HG02610 (cell line): ENCODE data around the gene LRRC14B.
A peak's percentile ranks its signal among the peaks of the same experiment; 100 is the strongest.

Source experiments
- ATAC-seq: cut with Tn5 transposase; IDR thresholded peaks from one replicate; pipeline ENCODE4 v1.9.1; 2021; ENCODE audit warnings: mild to moderate bottlenecking, moderate library complexity; ENCODE audit not compliant: unreplicated experiment

LRRC14B gene

DNA sequence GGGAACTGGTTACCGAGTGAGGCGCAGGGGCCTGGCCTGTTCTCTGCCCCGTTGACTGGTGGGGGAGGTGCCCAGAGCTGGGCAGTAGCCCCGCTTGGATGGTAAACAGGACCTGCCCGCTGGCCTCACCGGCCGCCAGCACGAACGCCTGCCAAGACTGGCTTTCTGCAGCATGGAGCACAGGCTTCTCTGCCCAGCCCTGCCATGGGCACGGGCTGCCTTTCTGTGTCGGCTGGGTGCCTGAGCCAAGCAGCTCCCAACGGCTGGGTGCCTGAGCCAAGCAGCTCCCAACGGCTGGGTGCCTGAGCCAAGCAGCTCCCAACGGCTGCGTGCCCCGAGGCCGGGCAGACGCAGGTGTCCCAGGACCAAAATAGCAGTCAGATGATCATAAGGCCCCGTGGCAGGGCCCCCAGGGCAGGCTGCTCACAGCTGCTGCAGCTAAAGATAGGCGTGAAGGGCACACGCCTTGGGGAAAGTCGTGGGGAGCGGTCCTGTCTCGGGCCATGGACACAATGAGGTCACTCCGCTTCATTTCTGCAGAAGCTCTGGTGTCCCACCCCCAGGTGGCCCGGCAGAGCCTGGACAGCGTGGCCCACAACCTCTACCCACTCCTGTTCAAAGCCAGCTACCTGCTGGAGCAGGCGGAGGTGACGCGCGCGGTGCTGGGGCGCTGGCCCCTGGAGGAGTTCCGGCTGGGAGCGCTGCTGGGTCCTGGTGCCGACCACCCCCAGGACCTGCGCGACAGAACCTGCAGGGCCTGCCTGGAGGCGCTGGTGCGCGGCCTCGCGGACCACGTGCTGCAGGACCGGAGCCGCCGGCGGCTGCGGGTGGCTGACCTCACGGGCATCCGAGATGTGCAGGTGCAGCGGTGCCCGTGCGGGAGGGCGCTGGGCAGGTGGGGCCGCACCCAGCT, at the start of gene LRRC14B:
LRRC14B (plus strand) TSS at position 460 of the 913 bp plus-strand sequence; CDS start at position 504, 44 bp downstream.
- peak; percentile 34 for ATAC-seq

DNA sequence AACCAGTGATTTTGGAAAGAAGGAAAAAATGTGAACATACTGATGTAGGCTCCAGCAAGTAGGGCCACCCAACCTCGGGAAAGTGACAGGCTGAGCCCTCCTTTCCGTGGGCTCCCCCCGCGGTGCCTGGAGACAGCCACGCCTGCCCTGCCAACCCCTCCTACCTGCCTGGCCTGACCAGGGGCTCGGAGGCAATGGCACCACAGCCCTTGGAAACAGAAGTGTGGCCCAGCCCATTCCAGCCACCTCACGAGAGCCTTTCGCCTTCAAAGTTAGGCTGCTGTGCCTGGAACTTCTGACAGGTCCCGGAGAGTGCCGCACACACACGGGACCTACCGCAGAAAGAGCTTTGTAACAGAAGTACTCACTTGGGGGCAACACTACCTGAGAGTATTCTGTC, 49.5 kb upstream of the LRRC14B start:
- ATAC-seq = no peak

DNA sequence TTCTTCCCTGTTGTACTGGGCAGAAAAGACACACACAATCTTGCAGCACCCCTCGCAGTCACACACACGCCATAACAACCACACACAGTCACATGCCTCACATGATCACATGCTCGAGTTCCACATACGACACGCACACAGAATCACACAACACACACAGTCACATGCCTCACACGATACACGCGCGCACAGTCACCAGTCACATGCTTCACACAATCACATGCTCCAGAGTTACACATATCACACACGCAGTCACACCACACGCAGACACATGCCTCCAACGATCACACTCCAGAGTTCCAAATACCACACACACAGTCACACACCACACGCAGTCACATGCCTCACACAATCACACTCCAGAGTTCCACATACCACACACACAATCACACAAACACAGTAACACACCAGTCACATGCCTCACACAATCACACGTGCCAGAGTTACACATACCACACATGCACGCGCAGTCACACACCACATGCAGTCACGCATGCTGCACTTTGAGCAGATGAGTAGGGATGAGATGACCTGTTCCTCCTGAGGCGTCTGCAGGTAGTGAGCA, 49.0 kb upstream of the LRRC14B start:
- ATAC-seq = no peak

DNA sequence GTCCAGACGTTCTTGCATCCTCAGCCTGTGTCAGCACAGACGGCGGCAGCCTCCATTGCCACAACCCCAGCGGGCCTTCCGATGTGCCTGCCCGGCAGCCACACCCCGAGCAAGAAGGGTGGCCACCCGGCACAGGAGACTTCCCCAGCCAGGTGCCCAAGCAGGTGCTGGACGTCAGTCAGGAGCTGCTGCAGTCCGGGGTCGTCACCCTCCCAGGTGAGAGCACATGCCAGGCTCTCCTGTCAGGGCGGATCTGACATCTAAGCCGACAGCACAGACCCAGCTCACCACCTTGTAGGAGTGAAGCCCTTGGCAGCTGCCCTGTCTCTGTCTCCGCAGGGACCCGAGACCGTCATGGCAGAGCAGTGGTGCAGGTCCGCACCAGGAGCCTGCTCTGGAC, 48.3 kb upstream of the LRRC14B start:
- no peak for ATAC-seq

DNA sequence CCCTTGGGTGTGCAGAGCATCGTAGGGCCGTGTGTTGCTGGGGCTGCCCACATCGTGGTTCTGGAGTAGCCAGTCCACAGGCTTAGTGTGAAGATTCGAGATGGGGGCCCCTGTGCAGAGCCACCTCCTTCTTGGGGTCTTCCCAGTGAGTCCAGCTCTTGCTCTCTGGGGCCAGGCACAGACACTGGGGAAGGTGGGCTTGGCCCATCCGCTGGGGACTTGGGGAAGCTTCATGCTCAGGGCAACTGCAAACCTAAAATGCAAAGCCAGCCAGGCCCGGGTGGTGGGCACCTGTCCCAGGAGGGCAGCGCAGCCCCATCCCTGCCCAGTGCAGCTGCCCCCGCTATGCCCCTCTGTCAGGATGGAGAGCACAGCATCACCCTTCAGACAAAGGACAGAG, 46.4 kb upstream of the LRRC14B start:
- ATAC-seq = no peak

DNA sequence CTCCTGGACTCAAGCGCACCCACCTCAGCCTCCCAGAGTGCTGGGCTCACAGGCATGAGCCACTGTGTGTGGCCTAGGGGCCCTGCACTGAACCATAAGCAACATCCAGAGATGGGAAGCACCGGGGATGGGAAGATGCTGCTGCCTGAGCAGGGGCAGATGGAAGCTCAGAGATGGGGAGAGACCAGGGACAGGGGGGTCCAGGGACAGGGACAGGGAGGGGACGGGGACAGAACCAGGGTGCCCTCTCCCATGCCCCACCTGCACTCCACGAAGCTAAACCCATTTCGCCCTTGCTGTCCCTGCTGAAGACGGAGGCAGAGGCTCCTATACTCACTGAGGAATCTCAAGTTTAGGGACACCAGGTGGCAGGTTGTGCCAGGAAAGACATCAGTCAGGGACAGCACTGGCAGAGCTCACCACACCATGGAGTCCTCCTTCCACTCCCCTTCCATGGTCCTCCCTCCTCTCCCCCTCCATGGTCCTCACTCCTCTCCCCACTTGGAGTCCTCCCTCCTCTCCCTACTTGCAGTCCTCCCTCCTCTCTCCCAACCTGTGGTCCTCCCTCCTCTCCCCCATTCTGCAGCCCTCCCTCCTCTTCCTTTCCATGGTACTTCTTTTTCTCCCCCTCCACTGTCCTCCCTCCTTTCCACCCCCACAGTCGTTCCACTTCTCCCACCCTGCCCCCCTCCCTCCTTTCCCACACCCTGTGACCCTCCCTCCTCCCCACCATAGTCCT, 45.5 kb upstream of the LRRC14B start:
- ATAC-seq = no peak

DNA sequence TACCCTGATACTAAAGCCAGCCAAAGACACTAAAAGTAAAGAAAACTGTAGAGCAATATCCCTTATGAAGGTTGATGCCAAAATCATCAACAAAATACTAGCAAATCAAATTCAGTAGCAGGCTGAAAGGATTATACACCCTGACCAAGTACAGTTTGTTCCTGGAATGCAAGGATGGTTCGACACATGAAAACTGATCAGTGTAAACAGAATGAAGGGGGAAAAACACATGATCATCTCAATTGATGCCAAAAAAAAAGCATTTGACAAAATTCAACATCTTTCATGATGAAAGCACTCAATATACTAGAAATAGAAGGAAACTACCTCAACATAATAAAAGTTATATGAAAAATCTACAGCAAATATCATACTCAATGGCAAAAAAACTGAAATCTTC, 43.5 kb upstream of the LRRC14B start:
- ATAC-seq = no peak

DNA sequence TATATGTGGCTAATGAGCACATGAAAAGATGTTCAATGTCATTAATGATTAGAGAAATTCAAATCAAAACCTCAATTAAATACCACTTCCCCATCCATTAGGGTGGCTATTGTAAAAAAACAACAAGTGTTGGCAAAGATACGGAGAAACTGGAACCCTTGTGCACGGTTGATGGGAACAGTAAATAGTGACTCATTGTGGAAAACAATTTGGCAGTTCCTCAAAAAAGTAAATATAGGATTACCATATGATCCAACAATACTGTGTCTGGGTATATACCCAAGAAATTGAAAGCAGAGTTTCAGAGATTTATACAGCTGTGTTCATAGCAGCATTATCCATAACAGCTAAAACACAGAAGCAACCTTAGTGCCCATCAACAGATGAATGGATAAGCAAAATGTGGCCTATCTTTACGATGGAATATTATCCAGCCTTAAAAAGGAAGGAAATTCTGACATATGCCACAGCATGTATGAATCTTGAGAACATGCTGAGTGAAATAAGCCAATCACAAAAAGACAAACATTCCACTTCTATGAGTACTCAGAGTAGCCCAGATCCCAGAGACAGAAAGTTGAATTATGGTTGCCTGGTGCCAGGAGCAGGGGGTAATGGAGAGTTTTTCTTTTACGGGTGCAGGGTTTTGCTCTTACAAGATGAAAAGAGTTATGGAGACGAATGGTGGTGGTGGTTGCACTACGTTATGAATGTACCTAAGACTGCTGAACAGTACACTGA, 41.4 kb upstream of the LRRC14B start:
- ATAC-seq = no peak

DNA sequence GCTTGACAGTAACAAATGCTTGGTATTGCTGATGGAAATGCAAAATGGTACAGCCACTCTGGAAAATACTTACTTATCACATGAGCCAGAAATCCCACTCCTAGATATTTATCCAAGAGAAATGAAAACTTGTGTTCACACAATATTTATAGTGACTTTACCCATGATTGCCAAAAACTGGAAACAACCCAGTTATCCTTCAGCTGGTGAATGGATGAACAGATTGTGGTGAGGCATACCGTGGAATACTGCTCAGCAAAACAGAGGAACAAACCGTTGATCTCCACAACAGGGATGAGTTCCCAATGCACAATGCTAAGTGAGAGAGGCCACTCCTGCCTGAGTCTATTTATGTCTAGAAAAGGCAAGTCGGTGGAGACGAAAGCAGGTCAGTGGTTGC, 40.5 kb upstream of the LRRC14B start:
- no peak for ATAC-seq

DNA sequence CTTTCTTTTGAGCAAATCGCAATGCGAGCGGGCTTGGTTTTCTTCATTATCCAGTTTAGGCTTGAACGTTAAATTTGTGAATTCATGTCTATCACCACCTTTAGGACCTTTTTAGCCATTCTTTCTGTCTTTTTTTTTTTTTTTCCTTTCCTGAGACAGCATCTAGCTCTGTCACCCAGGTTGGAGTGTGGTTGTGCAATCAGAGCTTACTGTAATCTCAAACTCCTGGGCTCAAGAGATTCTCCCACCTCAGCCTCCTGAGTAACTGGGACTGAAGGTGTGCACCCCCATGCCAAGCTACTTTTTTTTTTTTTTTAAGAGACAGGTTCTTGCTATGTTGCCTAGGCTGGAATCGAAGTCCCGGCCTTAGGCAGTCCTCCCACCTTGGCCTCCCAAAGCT, 39.2 kb upstream of the LRRC14B start:
- ATAC-seq = no peak

DNA sequence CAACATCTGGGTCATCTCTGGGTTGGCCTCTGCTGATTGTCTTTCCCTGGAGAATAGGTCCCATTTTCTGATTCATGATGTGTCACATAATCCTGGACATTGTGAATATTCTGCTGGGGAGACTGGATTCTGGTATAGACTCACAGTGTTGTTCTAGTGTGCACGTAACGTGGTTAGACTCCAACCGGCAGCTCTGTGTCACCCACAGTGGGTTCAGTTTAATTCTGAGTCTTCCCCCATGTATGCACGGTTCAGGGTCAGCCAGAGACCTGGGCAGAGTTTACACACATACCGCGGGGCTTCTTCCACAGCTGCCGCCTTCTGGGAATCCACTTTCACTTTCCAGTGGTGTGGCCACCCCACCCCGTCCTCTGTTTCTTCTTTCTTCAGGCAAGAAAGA, 38.0 kb upstream of the LRRC14B start:
- no peak for ATAC-seq

DNA sequence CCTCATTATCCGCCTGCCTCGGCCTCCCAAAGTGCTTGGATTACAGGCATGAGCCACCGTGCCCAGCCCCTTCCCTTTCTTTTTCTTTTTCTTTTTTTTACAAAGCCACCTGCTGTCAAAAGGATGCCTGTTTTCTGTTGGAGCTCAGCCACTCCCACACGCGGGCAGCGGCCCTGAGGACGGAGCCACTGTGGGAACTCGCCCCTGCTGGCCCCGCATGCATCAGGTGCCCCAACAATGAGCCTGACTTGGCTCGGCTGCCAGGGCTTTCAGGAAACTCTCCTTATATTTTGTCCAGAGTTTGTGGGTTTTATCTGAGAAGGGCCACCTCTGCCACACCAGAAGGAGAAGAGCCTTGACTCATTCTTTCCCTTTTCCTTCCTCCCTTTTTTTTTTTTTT, 37.1 kb upstream of the LRRC14B start:
- ATAC-seq = no peak

DNA sequence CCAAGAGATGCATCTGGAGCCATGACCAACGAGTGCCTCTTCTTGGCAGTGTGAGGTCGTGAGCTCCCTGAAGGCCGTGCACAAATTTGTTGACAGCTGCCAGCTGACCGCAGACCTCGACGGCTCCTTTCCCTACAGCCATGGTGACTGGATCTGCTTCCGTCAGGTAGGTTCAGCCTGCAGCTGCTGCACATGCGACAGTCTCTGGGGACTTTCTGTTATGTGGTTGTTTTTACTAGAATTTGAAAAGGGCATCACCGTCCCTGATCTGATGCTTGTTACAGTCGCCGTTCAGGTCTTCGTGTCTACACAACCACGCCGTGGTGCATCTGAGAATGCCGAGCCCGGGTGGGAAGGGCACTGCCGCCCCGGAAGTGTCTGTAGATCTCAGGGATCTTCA, 36.5 kb upstream of the LRRC14B start:
- ATAC-seq = no peak

DNA sequence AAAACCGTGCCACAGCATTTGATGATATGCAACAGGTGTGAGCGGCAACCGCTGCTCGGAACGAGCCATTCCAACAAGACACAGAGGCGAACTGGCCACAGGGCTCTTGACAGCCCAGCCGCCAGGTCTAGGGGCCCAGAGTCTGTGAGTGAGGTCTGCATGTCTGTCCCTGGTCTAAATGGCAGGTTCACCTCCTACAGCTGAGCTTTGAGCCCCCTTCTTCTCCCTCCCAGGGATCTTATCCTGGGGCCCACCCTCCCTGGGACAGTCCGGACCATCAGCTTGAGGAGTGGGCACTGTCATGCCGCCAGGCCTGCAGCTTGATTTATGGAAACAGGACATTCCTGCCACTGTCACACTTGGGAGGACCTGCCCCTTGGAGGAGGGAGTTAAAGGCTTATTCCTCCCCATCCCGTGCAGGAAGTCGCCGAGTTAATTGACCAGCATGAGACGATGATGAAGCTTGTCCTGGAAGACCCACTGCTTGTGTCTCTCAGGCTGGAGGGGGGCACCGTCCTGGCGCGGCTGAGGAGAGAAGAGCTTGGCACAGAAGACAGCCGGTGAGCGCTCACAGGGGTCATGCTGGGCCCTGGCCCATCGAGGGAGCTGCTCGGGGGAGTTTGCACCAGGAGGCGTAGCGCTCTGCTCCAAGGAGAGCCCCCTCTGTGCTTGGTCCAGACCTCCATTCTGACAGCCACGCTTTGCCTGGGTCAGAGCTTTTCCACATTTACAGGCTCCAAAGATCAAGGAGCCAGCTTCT, 35.5 kb upstream of the LRRC14B start:
- ATAC-seq = no peak

DNA sequence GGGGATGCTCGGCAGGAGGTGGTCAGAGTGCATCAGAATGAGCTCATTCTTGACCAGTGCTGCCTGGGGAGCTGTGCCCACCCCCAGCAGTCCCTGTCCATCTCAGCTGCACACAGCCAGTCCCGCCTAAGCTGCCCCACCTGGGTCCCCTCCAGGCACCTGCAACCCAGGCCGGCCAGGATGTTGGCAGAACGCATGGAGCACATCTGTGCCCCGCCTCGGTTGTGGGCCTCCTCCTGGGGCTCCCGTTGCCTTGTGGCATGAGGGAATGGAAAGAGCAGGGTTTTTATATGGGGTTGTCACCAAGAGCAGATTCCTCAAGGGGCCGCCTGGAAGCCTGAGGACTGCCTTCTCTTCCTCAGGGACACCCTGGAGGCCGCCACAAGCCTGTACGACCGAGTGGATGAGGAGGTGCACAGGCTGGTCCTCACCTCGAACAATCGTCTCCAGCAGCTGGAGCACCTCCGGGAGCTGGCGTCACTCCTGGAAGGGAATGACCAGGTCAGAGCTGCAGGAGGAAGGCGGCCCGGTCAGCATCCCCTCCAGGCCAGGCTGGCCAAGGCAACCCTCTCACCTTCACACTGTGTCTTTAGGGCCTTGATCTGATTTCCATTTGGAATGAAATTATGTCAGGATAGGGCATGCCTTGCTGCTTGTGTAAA, 34.8 kb upstream of the LRRC14B start:
- no peak for ATAC-seq

DNA sequence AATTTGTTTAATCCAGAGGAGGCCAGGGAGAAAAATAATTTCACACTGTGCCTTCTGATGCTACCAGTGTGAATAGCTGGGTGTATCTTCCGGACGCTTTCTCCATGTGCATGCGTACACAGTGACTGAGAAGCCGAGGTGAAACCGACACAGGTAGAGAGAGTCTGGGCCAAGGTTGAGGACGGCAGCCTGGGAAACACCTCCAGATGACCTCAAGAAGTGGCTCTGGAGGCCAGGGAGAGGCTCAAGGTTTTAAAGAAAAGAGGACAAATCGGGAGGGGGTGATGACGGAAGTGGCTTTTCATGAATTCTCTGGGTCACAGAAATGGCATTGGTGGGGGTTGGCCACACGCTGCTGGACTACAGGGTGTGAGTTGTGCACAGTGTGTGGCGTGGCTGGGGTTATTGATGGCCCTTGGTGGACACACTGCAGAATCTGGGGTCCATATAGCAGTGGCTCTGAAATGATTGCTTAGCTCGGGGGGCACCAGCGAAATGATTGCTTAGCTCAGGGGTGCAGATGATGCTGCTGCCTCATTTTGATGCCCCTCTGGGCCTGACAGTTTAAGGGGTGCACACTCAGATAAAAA, 34.1 kb upstream of the LRRC14B start:
- ATAC-seq = no peak

DNA sequence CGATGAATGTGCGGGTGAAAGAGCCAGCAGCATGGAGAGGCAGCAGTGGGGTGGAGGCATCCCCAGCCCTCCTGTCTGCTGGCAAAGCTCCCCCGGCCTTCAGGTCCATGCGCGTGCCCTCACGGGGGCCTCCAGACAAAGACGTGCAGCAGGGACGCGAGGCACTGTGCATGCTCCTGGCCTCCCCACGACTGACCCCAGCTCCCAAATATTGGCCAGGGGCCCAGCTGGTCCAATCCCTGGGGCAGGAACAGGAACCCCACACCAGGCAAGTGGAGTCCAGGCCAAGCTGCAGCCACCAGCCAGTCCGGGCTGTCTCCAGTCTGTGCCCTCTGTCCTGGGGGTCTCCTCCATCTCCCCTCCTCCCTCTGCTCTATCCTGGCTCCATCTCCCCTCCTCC, 33.5 kb upstream of the LRRC14B start:
- ATAC-seq = no peak

DNA sequence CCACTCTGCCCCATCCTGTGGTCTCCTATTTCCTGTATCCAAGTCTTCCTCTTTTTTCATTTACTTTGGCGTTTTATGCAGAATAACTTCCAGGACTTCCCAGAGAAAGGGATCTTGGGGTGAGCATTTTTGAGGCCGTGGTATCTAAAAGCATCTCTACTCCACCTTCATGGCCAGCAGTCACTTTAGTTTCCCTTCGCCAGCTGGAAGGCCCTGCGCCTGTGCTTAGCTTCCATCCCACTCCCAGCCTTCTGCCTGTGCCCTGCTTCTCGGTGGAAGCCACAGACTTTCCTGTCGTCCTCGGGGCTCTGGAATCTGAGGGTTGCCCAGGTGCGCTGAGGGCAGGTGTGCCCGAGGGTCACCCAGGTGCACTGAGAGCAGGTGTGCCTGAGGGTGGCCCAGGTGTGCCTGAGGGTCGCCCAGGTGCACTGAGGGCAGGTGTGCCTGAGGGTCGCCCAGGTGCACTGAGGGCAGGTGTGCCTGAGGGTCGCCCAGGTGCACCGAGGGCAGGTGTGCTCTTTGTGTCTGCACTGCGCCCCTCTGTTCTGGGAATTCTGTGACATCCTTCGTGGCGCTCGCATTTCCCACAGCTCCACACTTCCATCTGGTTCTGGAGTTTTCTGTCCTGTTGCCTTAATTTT, 32.4 kb upstream of the LRRC14B start:
- ATAC-seq = no peak
